ENCODE data around the gene UCP2.
"Not testable (repeated sequence)": the region's sequence is repeated elsewhere in the genome, so short reads cannot be mapped to it uniquely, and the experiment has no call there.

UCP2 gene

GRCh38 chr11:73944085-73944484 is 38.6 kb downstream of the UCP2 start:
- DNase-seq: no peak

GRCh38 chr11:73942010-73942409 is 40.6 kb downstream of the UCP2 start:
- no peak for DNase-seq

- no peak for DNase-seq
These were observed 41.7 kb downstream of the UCP2 start for GRCh38 chr11:73940801-73941570.

GRCh38 chr11:73939096-73939495 is 43.5 kb downstream of the UCP2 start:
- peak; percentile 32 for DNase-seq

- DNase-seq: not testable (repeated sequence)
These were observed 46.6 kb downstream of the UCP2 start for GRCh38 chr11:73936047-73936446.

GRCh38 chr11:73932781-73933180 is 49.9 kb downstream of the UCP2 start:
- DNase-seq: no peak

- DNase-seq: no peak
These were observed 50.7 kb downstream of the UCP2 start for GRCh38 chr11:73931951-73932350.

GRCh38 chr11:73931039-73931645 is 51.5 kb downstream of the UCP2 start:
- peak; percentile 73 for DNase-seq

GRCh38 chr11:73929388-73929787 is 53.3 kb downstream of the UCP2 start:
- no peak for DNase-seq

Measured in fibroblast of skin of back (primary cell).